Measurements from ENCODE around the gene RBP3.

GRCh38 chr10:47340608-47341170, 7.5 kb upstream of the RBP3 start:
- no peak for TF ChIP-seq GATA2 (IDR thresholded peaks at IDR 0.05; ENCODE audit: low read depth, low read length)
- TF ChIP-seq GATA3 (IDR thresholded peaks at IDR 0.05; ENCODE audit: low read depth, low read length), result no peak
